Parathyroid adenoma (tissue), 2 donors: Measurements from ENCODE around the gene DMD.
"Not testable (repeated sequence)": the region's sequence is repeated elsewhere in the genome, so short reads cannot be mapped to it uniquely, and the experiment has no call there.

Experiments used
- H2AFZ ChIP-seq: fragments of 300-600 bp; sonication (generic); one replicate; pipeline ENCODE4 v1.7.0; 2017; ENCODE audit warnings: antibody characterized with exemption, mild to moderate bottlenecking
- H3K27ac ChIP-seq: fragments of 300-600 bp; sonication (generic); one replicate; pipeline ENCODE4 v1.7.0; 2017
- H3K27me3 ChIP-seq: fragments of 300-600 bp; sonication (generic); one replicate; pipeline ENCODE4 v1.7.0; 2017; ENCODE audit warnings: low read length; ENCODE audit not compliant: control insufficient read depth, insufficient read depth
- H3K36me3 ChIP-seq: fragments of 300-600 bp; sonication (generic); one replicate; pipeline ENCODE4 v1.7.0; 2017; ENCODE audit warnings: low read length; ENCODE audit not compliant: control insufficient read depth, insufficient read depth
- H3K4me1 ChIP-seq: fragments of 300-600 bp; sonication (generic); one replicate; pipeline ENCODE4 v1.7.0; 2017; ENCODE audit warnings: control low read depth
- H3K4me2 ChIP-seq: fragments of 300-600 bp; sonication (generic); one replicate; pipeline ENCODE4 v1.7.0; 2017; ENCODE audit warnings: low read length
- H3K4me3 ChIP-seq: fragments of 300-600 bp; sonication (generic); one replicate; pipeline ENCODE4 v1.7.0; 2017; ENCODE audit warnings: low read depth, low read length
- H3K79me2 ChIP-seq: fragments of 300-600 bp; sonication (generic); one replicate; pipeline ENCODE4 v1.7.0; 2017; ENCODE audit warnings: control low read depth
- H3K9ac ChIP-seq: fragments of 300-600 bp; sonication (generic); one replicate; pipeline ENCODE4 v1.7.0; 2017; ENCODE audit warnings: mild to moderate bottlenecking
- H3K9me3 ChIP-seq: fragments of 300-600 bp; sonication (generic); one replicate; pipeline ENCODE4 v1.7.0; 2017; ENCODE audit warnings: low read length; ENCODE audit not compliant: control insufficient read depth
- CTCF ChIP-seq: fragments of 300-600 bp; sonication (generic); IDR thresholded peaks from one replicate; pipeline ENCODE4 v1.7.0; 2017; ENCODE audit warnings: antibody characterized with exemption, mild to moderate bottlenecking
- donor health status: primary hyperparathyroidism.

DMD gene

GRCh38 chrX:32708542-32708941 is 502.8 kb downstream of the DMD start:
- no peaks in the 10 kb centered on the region for H3K4me1 ChIP-seq
- H3K9me3 ChIP-seq = no peaks in the 10 kb centered on the region
- H3K27ac ChIP-seq = no peak overlapping the region
- H3K27me3 ChIP-seq = no peaks in the 10 kb centered on the region
- H3K4me3 ChIP-seq = no peak overlapping the region
- TF ChIP-seq CTCF = no peak
- no peak overlapping the region for H2AFZ ChIP-seq
- H3K9ac ChIP-seq = no peak overlapping the region
- H3K4me2 ChIP-seq = no peak overlapping the region
- no peaks in the 10 kb centered on the region for H3K36me3 ChIP-seq
- H3K79me2 ChIP-seq = no peaks in the 10 kb centered on the region

DNA sequence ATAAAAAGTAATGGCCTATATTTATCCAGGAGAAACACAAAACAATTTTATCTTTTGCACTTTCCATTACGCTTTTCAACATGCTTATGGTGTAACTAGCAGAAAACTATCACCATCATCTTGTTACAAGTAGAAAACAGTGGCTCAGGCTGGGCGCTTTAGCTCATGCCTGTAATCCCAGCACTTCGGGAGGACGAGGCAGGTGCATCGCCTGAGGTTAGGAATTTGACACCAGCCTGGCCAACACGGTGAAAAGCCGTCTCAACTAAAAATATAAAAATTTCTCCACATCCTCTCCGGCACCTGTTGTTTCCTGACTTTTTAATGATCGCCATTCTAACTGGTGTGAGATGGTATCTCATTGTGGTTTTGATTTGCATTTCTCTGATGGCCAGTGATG is 506.0 kb downstream of the DMD start:
- H3K9ac ChIP-seq, H3K79me2 ChIP-seq, H3K4me2 ChIP-seq, H3K27ac ChIP-seq, H3K36me3 ChIP-seq, H3K4me1 ChIP-seq, H2AFZ ChIP-seq, H3K27me3 ChIP-seq, H3K4me3 ChIP-seq, H3K9me3 ChIP-seq: not testable (repeated sequence)

- Histone ChIP-seq H3K4me3 (no peak overlapping the region), H3K27me3 (no peaks in the 10 kb centered on the region), H3K9me3 (no peaks in the 10 kb centered on the region), H3K4me1 (no peaks in the 10 kb centered on the region), H3K4me2 (no peak overlapping the region), H3K9ac (no peak overlapping the region), H3K79me2 (no peaks in the 10 kb centered on the region), H3K36me3 (no peaks in the 10 kb centered on the region), H2AFZ (no peak overlapping the region), H3K27ac (no peak overlapping the region)
- no peak for TF ChIP-seq CTCF
Observed at GRCh38 chrX:32687379-32687778, 524.0 kb downstream of the DMD start.

DNA sequence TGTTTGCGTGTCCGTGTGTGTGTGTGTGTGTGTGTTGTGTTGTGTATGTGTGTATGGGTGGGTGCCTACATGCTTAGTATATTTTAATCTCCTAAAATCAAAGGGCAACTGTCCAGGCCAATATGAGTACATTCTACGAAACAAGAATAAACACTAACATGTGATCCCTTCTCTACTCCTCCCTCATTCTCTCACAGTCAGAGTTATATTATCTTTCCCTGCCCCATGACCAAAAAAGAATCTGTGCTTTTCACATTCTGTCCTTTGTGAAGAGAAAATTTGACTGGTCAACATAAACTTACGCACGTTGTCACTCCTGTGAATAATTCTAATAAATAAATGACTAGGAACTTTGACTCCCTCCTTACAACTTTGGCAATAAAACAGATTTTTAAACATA is 532.9 kb downstream of the DMD start:
- Histone ChIP-seq H3K4me2 (no peak overlapping the region), H3K27ac (no peak overlapping the region), H3K4me1 (no peaks in the 10 kb centered on the region), H3K36me3 (no peaks in the 10 kb centered on the region), H3K4me3 (no peak overlapping the region), H3K9me3 (no peaks in the 10 kb centered on the region), H3K27me3 (no peaks in the 10 kb centered on the region), H2AFZ (no peak overlapping the region), H3K9ac (no peak overlapping the region), H3K79me2 (no peaks in the 10 kb centered on the region)
- TF ChIP-seq CTCF = no peak

DNA sequence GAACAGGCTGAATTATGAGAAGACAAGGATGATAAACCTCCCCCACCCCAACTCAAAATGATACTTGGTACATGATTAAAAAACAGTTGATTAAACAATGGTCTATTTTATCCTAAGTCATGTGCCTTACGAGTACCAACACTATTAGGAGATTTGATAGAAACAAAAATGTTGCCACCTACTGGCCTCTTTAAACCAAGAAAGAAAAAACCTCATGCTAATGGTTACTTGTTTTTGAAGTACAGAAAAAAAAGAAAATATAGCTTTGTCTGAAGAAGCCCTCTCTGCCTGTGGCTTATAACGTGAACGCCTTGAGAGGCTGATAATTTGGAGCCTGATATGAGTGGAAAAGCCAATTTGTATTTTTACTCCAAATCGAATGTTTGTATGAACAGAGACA is 538.2 kb downstream of the DMD start:
- Histone ChIP-seq H3K4me2 (no peak overlapping the region), H3K9me3 (no peaks in the 10 kb centered on the region), H3K36me3 (no peaks in the 10 kb centered on the region), H3K4me1 (no peaks in the 10 kb centered on the region), H3K4me3 (no peak overlapping the region), H2AFZ (no peak overlapping the region), H3K27ac (no peak overlapping the region), H3K79me2 (no peaks in the 10 kb centered on the region), H3K9ac (no peak overlapping the region), H3K27me3 (no peaks in the 10 kb centered on the region)
- no peak for TF ChIP-seq CTCF
